ENCODE results near the gene TUBD1.
"Not testable (repeated sequence)": the region's sequence is repeated elsewhere in the genome, so short reads cannot be mapped to it uniquely, and the experiment has no call there.

- not testable (repeated sequence) for TF ChIP-seq TCF7L2 (IDR thresholded peaks at IDR 0.05; ENCODE audit: low read depth, low read length); TAF15 (IDR thresholded peaks at IDR 0.05; ENCODE audit: low read depth, low read length, poor library complexity, severe bottlenecking); ATF3 (CRISPR knock-in tag; IDR thresholded peaks at IDR 0.05); XRCC5 (optimal IDR thresholded peaks at IDR 0.05; ENCODE audit: low read length); GPBP1L1 (CRISPR knock-in tag; IDR thresholded peaks at IDR 0.05); ZNF24 (IDR thresholded peaks at IDR 0.05); POLR2AphosphoS5 (IDR thresholded peaks at IDR 0.05; ENCODE audit: low read depth, low read length); ZNF143 (CRISPR knock-in tag; IDR thresholded peaks at IDR 0.05); DNMT1 (CRISPR knock-in tag; IDR thresholded peaks at IDR 0.05); PBX3 (CRISPR knock-in tag; IDR thresholded peaks at IDR 0.05; ENCODE audit: borderline replicate concordance); CTCF (CRISPR knock-in tag; IDR thresholded peaks at IDR 0.05)
Measured at GRCh38 chr17:59930121-59930520, 37.4 kb upstream of the TUBD1 start.
